ENCODE data around the gene FBXO31.

Gene FBXO31

GRCh38 chr16:87314990-87315420, 68.6 kb downstream of the FBXO31 start:
- no peak for DNase-seq (ENCODE audit: low read depth)
- in situ Hi-C loops (cut with HindIII; ENCODE audit: low sequenced_read_pairs): no loop called here
- no peak overlapping the region for H3K4me3 ChIP-seq (ENCODE audit: low read depth, low read length)
- no peak for TF ChIP-seq CTCF (IDR thresholded peaks at IDR 0.05; ENCODE audit: low read depth, low read length, missing control alignments)

- TF ChIP-seq CTCF (IDR thresholded peaks at IDR 0.05; ENCODE audit: low read depth, low read length, missing control alignments): no peak
- no peak for DNase-seq (ENCODE audit: low read depth)
- in situ Hi-C loops (cut with HindIII; ENCODE audit: low sequenced_read_pairs): no loop called here
- H3K4me3 ChIP-seq (ENCODE audit: low read depth, low read length): no peak overlapping the region
These were observed 71.6 kb downstream of the FBXO31 start for GRCh38 chr16:87312008-87312407.

GRCh38 chr16:87311387-87311786, 72.2 kb downstream of the FBXO31 start:
- DNase-seq (ENCODE audit: low read depth): no peak
- H3K4me3 ChIP-seq (ENCODE audit: low read depth, low read length): no peak overlapping the region
- in situ Hi-C loops (cut with HindIII; ENCODE audit: low sequenced_read_pairs): no loop called here
- TF ChIP-seq CTCF (IDR thresholded peaks at IDR 0.05; ENCODE audit: low read depth, low read length, missing control alignments): no peak

GRCh38 chr16:87310610-87311009, 73.0 kb downstream of the FBXO31 start:
- in situ Hi-C loops (cut with HindIII; ENCODE audit: low sequenced_read_pairs): no loop called here
- DNase-seq (ENCODE audit: low read depth): no peak
- no peak overlapping the region for H3K4me3 ChIP-seq (ENCODE audit: low read depth, low read length)
- no peak for TF ChIP-seq CTCF (IDR thresholded peaks at IDR 0.05; ENCODE audit: low read depth, low read length, missing control alignments)

GRCh38 chr16:87309620-87310525, 73.7 kb downstream of the FBXO31 start:
- no peak for TF ChIP-seq CTCF (IDR thresholded peaks at IDR 0.05; ENCODE audit: low read depth, low read length, missing control alignments)
- H3K4me3 ChIP-seq (ENCODE audit: low read depth, low read length): no peak overlapping the region
- in situ Hi-C loops (cut with HindIII; ENCODE audit: low sequenced_read_pairs): no loop called here
- DNase-seq (ENCODE audit: low read depth): no peak

GRCh38 chr16:87308826-87309225, 74.8 kb downstream of the FBXO31 start:
- no peak for DNase-seq (ENCODE audit: low read depth)
- no peak overlapping the region for H3K4me3 ChIP-seq (ENCODE audit: low read depth, low read length)
- TF ChIP-seq CTCF (IDR thresholded peaks at IDR 0.05; ENCODE audit: low read depth, low read length, missing control alignments): no peak
- in situ Hi-C loops (cut with HindIII; ENCODE audit: low sequenced_read_pairs): no loop called here
